IPS-18c (cell line): ENCODE results near the gene TRIO.
"Not testable (repeated sequence)": the region's sequence is repeated elsewhere in the genome, so short reads cannot be mapped to it uniquely, and the experiment has no call there.

ENCODE experiments used
- H3K4me3 ChIP-seq: 2 replicates; pipeline ENCODE4 v1.7.0; 2013; ENCODE audit warnings: low read depth, mild to moderate bottlenecking, low read length, moderate library complexity; ENCODE audit not compliant: insufficient read depth
- H3K9me3 ChIP-seq: one replicate; pipeline ENCODE4 v1.6.1; 2013; ENCODE audit warnings: mild to moderate bottlenecking, low read length, moderate library complexity; ENCODE audit not compliant: control insufficient read depth, insufficient read depth

Gene TRIO

DNA sequence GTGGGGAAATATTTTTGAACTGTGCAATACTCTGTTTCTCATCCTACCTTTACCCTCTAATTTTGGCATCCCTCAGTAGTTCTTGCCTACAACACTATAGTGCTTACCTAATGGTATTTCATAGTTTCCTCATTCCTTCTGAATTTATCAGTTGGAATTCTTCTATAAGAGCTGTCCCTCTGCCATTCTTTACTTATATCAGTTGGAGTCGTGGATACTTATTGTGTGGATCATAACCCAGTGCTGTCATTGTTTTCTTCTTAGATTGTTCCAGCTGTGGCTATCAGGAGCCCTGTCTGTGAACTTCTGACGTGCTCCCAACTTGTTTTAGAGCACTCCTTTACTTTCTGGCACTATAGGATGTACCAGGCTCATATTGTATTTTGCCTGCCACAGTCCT lies 292.3 kb downstream of the TRIO start:
- H3K9me3 ChIP-seq: no peaks in the 10 kb centered on the region

DNA sequence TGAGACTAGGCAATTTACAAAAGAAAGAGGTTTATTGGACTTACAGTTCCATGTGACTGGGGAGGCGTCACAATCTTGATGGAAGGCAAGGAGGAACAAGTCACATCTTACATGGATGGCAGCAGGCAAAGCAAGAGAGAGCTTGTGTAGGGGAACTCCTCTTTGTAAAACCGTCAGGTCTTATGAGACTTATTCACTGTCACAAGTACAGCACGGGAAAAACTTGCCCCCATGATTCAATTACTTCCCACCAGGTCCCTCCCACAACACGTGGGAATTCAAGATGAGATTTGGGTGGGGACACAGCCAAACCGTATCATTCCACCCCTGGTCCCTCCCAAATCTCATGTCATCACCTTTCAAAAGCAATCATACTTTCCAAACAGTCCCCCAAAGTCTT lies 293.0 kb downstream of the TRIO start:
- not testable (repeated sequence) for H3K9me3 ChIP-seq, H3K4me3 ChIP-seq

More for the DNA sequence above, 292.3 kb downstream of the TRIO start:
- no peak overlapping the region for H3K4me3 ChIP-seq

DNA sequence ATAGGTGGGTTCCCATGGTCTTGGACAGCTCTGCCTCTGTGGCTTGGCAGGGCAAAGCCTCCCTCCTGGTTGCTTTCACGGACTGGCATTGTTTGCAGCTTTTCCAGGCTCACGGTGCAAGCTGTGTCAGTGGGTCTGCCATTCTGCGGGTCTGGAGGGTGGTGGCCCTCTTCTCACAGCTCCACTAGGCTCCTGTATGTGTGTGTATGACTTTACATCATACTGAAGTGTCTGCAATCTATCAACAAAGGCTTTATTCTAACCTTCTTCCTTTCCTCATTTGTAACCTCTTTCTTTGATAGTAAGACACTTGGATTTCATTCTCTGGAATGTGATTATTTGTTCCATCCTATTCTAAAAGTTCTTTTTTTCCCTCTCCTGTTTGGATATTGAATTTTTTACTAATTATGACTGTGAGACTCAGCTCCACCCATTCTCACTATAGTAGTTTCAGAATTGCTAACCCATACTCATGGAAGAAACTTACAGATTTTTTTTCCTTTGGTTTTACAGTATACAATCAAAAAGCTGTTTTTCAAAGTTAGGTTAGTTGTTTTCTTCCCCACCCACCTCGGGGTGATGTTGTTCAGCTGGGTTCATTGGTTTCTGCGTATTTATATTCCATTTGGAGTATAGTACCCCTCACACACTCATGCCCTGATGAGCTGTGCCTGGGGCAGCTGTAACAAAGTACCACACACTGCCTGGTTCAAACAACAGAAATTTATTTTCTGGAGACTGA lies 293.8 kb downstream of the TRIO start:
- Histone ChIP-seq H3K4me3 (no peak overlapping the region), H3K9me3 (no peaks in the 10 kb centered on the region)

DNA sequence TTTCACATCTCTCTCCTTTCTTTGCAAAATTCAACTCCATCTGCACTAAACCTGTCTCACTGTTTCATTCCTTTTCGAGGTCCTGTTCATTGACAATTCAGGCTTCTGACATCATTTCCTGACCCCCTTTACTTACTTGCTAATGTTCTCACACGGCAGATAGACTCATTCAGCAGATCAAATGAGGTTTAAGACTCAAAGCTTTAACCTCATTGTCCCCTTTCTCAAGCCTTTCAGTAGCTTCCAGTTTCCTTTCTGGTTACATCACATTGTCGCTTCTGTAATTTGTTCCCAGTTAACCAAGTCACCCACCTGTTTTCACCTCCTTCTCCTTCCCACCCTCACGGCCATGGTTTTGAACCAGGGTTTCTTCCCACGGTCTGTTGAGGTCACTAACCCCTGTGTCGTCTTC lies 295.1 kb downstream of the TRIO start:
- Histone ChIP-seq H3K9me3 (no peaks in the 10 kb centered on the region), H3K4me3 (no peak overlapping the region)

DNA sequence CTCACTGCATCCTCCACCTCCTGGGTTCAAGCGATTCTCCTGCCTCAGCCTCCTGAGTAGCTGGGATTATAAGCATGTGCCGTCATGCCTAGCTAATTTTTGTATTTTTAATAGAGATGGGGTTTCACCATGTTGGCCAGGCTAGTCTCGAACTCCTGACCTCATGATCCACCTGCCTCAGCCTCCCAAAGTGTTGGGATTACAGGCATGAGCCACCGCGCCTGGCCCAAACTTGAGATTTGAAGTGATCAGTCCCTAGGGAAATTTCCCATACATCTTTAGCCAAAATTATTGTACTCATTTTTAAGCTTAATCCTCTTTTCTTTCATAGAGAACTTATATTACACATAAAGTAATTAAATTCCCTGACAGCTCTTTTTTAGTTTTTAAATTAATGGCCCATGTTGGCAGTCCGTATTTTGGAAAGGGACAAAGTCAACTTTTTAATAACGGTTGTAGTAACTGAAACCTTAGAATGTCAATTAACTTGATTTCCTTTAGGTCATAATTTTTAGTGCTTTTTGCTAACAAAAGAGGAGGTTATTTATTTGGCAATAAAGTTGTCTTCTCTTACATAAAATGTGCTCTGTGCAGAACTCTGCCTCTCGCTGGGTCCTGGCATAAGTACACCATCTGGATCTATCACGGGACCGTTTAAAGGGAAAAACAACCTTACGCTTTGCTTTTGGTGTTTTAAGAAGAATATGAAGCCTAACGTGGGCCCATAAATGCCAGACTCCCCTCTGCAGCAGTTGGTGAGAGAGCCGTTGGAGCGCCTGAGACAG lies 296.1 kb downstream of the TRIO start:
- Histone ChIP-seq H3K4me3 (no peak overlapping the region), H3K9me3 (no peaks in the 10 kb centered on the region)

DNA sequence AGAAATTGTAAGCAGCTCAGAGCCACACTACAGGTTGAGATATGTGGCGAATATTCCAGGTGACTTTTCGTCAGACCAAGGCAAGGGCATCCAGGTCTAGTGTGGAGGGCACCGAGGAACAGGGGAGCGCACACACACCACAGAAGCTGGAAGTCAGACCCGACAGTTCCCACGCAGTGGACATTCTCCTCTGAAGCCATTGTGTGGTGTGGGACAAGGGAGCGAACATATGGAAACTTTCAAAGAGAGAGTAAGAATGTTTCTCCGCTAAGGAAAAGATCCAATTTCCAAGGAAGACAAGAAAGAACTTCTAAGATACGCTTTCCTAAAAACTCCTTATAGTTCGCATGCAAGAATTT lies 297.1 kb downstream of the TRIO start:
- Histone ChIP-seq H3K9me3 (no peaks in the 10 kb centered on the region), H3K4me3 (no peak overlapping the region)

DNA sequence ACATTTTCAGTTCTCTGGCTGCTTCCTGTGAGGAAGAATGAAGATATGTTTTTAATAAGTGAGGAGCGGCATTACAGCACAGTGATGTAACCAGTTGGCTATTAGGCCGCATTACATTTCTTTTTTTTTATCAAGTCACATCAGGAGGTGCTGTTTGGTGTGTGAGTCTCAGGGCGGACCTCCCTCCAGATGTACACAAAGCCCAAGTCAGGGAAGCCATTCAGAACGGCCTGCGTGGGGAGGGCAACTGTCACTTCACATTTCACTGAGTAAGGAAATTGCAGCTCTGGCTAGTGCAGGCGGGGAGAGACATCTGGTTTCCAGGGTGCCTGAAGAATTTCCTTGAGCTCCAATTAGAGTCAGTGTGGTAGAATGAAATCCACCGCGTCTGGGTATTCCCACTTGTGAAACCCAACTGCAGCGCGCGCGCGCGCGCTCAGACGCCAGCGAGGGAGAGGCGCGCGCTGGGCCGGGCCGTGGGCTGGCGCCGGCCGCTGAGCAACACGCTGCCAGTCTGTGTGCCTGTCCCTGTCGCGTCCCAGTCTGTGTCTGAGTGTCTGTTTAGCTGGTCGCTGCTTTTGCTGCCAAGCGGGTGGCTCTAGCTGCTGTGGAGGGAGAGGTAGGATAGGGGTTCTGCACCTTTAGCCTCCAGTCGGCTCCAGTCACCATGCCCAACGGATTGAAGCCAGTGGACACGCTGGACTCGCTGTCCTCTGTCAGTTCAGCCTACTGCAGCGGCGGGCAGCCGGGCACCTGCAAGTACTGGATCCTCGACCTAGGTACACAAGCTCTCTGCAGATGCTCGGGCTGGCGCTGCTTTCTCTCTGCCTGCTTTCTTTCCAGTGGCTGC lies 297.7 kb downstream of the TRIO start:
- Histone ChIP-seq H3K4me3 (no peak overlapping the region), H3K9me3 (no peaks in the 10 kb centered on the region)

DNA sequence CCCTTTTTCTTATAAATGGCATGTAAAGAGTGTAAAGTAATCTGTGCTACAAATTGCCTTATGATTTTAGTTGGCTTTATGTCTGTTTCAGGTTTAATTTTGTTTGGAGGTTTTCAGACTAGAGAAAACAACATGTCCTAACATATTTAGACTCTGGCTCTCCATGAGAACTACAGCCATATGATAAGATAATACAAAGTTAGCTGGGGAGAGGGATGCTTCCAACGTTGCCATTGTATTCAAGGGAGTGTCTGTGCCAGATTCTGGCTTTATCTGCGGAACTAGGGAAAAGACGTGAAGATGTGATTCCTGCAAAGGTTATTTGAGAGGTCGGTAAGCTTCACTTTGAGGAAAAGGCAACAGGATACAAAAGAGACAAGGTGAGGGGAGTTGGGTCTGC lies 298.5 kb downstream of the TRIO start:
- Histone ChIP-seq H3K4me3 (no peak overlapping the region), H3K9me3 (no peaks in the 10 kb centered on the region)

DNA sequence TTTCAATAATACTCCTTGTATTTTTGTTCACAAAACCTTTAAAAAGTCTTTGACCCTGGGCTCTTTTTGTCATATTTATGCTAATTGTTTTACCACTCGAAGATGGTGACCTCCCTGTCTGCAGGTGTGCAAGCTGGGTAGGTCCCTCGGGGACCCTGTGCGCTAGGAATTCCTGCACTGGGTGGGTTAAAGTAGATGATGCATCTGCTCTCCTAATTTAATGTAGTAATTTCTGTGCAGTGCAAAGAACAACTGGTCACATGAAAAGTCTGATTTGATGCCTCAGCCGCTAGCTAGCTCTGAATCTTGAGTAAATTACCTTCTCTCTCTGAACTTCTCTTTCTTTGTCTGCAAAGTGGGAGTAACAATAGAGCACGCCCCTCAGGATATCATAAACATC lies 299.4 kb downstream of the TRIO start:
- H3K4me3 ChIP-seq: no peak overlapping the region
- H3K9me3 ChIP-seq: no peaks in the 10 kb centered on the region

DNA sequence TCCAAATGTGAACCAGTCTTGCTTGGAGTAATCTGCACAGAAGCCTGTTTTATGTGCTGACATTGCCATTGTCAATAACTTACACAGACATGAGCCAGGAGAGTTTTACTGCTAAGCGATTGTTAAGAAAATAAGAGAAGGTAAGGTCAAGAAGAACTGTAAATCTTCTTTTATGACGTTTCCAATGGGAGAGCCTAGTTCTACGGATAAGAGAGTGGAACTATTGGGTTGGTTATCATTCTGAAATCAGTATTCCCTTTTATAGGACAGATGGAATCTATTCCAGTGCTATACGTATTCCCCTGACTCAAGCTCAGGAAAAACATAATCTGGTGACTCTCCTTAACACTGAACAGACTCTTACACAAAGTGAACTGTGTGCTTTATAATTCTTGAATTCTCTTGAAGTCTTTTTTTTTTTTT lies 300.5 kb downstream of the TRIO start:
- Histone ChIP-seq H3K9me3 (no peaks in the 10 kb centered on the region), H3K4me3 (no peak overlapping the region)

DNA sequence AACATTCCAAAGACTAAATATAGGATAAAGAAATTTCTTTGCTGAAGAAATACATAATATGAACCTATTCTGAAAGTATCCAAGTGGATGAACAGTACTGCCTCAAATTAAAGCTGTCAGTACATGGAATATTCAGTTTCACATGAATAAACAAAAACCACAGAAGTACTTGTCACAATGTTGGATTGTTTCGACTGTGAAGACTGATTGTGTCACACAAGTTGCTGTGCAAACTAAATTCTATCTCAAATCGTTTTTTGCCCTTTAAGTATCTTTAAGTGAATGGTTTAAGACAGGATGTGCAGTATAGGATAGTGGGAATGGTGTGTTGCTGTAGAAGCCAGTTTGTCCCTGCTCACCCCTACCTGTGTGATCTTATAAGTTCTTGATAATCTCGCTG lies 301.0 kb downstream of the TRIO start:
- Histone ChIP-seq H3K4me3 (no peak overlapping the region), H3K9me3 (no peaks in the 10 kb centered on the region)

DNA sequence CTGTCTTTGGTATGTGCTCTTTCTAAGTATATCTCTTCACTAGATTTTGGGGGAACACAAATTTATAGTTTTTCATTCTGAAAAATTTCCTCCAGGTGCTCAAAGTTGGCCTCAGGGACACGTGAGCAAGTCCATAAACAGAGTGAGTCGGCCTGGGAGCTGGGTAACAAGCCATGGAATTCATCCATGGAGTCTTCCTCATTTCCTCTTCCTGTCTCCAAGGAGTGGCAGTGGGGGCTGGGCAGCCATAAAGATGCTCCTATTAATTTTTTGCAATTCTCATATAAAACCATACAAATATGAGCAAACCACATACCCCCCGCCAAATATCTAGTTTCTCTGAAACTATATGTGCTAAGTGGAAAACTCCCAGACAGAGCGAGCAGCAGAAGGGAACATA lies 301.9 kb downstream of the TRIO start:
- no peak overlapping the region for H3K4me3 ChIP-seq

DNA sequence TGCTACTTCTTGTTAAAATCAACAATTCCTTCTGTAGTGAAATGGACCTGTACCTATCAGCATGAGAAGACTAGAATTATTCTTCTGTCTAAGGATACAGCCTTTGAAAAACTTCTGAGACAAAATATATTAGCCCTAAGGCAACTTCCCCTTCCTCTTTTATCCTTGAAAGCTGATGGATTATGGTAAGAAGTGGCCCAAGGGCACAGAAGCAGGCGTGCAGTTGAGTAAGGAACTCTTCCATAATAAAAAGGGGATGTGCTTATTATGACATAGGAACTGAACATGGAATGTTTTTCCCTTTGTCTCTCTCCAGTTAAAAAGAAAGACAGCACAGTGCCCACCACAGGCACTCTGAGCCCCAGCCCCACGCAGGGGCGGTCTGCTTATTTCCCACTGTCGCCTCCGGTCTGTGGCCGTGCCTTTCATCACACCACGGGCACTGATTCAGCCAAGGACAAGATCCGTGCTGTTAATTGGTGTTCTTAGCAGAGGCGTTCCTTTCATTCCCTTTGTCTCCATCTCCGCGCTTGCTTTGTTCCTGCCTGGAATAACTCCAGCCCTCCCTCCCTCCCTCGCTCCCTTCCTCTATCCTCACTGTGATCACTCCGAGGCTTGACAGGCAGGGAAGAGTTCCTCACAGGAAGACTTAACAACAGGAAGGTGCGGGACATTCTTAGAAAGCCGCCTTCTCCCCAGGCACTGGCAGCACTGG lies 302.6 kb downstream of the TRIO start:
- no peak overlapping the region for H3K4me3 ChIP-seq
- H3K9me3 ChIP-seq: no peaks in the 10 kb centered on the region

More for the DNA sequence above, 301.9 kb downstream of the TRIO start:
- H3K9me3 ChIP-seq: no peaks in the 10 kb centered on the region

DNA sequence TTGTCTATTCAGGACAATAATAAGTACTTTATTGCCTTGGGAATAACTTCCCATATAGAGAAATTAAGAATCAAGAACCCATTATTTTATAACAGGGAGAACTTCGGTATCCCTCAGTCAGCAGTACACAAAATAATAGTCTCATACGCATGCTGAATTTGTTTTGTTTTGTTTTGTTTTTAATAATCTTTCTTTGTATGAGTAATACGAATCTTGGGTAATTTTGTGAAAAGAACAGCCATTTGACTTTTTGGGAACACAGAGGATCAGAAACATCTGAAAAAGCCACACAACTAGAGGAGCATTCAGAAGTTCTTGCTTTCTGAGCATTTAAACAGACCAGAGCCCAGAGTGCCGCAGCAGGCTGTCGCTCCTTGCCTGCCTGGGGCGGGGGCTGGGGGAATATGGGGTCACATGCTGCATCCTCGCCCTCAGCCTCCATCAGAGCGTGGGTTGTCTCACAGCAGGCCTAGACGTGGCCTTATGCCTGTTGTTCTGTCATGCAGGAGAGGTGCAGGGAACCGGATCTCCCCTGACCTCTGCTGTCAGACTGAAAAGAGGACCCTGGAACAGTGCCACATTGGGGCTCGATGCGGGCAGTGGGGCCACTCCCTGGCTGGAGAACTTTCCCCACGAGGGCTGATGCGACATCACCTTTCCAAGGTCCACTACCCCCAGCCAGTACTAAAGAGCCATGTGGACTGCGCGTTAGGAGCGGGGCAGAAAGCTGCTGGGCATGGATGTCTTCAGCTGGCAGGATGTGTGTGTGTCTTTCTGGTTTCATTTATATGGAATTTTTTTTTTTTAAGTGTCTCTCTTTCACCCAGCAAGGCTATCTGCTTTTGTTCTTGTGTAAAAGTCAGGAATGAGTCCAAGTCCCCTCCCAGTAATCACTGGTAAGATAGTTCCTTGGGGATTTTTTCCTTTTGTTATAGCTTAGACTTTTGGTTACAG lies 305.1 kb downstream of the TRIO start:
- Histone ChIP-seq H3K4me3 (no peak overlapping the region), H3K9me3 (no peaks in the 10 kb centered on the region)

DNA sequence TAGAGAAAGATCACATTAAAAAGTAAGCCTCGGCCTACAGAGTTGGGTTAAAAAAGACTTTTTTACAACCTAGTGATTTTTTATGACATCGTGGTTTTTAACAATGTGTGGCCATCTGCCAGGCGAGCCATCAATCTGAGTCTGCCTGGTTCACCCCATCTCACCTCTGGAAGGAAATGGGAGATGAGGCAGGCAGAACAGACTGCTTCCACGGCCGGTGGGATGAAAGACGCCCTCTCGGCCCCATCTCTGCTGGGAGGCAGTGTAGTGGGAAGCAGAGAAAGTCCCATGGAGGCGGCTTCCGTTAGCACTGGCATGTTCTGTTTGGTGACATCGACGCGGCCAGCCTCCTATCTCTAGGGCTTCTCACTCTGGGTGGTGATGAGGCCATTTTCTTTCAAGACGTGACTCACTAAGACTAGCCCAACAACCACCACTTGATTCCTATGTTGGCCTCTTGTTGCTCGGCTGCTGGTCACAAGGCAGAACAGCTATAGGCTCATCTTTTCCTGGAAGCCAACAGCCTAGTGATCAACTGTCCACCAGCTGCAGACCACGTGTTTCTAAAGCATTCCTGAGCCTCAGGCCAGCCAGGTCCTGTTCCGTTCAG lies 306.0 kb downstream of the TRIO start:
- Histone ChIP-seq H3K9me3 (no peaks in the 10 kb centered on the region), H3K4me3 (no peak overlapping the region)

DNA sequence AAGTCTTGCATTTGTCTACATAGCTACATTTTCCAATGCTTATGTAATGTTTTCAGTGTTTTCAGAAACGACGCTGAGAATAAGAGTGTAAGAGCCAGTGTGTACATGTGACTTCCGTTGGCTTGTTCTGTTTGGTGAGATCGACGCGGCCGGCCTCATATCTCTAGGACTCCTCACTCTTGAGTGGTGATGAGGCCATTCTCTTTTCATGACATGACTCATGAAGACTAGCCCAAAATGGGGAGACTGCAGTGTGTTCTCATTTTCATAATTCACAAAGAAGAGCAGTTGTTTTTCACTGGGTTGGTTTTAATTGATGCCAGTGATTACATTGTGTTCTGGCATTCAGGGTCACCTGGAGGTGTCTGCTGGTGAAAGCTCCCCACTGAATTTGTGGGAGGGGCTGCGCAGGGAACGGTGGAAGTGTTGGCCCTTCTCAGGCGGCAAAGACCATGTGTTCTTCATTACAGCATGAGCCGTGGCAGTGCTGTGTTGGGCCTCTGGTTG lies 306.9 kb downstream of the TRIO start:
- no peak overlapping the region for H3K4me3 ChIP-seq
- no peaks in the 10 kb centered on the region for H3K9me3 ChIP-seq
